Suprapubic skin (tissue), 4 donors: ENCODE results near the gene MED27. TPM values are rescaled to one million over a fixed set of nuclear protein-coding genes. Genes with fewer than 3 reads are reported as not detected.

Experiments used
- DNase-seq, 2 donors: peaks; one replicate each; pipeline ENCODE4 v3.0.0-alpha.2; 2019; ENCODE audit warnings: low spot score in 2 of 2
- H3K27ac ChIP-seq: fragments of 200-600 bp; sonication (generic); one replicate; pipeline ENCODE4 v1.5.1; 2019
- H3K27me3 ChIP-seq: fragments of 200-600 bp; sonication (generic); one replicate; pipeline ENCODE4 v1.5.1; 2019
- H3K36me3 ChIP-seq: fragments of 200-600 bp; sonication (generic); one replicate; pipeline ENCODE4 v1.5.1; 2019
- H3K4me1 ChIP-seq: fragments of 200-600 bp; sonication (generic); one replicate; pipeline ENCODE4 v1.5.1; 2019
- H3K4me3 ChIP-seq: fragments of 200-600 bp; sonication (generic); one replicate; pipeline ENCODE4 v1.5.1; 2019; ENCODE audit warnings: mild to moderate bottlenecking
- H3K9me3 ChIP-seq: fragments of 200-600 bp; sonication (generic); one replicate; pipeline ENCODE4 v1.5.1; 2019
- CTCF ChIP-seq, 2 donors: fragments of 200-600 bp in 1 of 2; fragments of 450-650 bp in 1 of 2; sonication (generic) in 1 of 2; IDR thresholded peaks; one replicate each; pipeline ENCODE4 v1.5.1; 2016 to 2019; ENCODE audit warnings: antibody characterized with exemption in 2 of 2, mild to moderate bottlenecking in 1 of 2, moderate library complexity in 1 of 2
- EP300 ChIP-seq: sonication (generic); formaldehyde crosslinking; IDR thresholded peaks from one replicate; pipeline ENCODE4 v1.6.1; 2017; ENCODE audit warnings: antibody characterized with exemption
- POLR2A ChIP-seq, 2 donors: fragments of 450-650 bp; IDR thresholded peaks; one replicate each; pipeline ENCODE4 v1.6.1; 2017; ENCODE audit warnings: antibody characterized with exemption in 2 of 2, mild to moderate bottlenecking in 2 of 2, moderate library complexity in 2 of 2
- POLR2AphosphoS5 ChIP-seq, 3 donors: sonication (generic); formaldehyde crosslinking; IDR thresholded peaks; one replicate each; pipeline ENCODE4 v1.6.1; 2017; ENCODE audit warnings: antibody characterized with exemption in 3 of 3
- WGBS: methylation state at CpG from one replicate; pipeline ENCODE4 v1.1.5; 2018; 5-methylcytosine and 5-hydroxymethylcytosine counted together
- total RNA-seq, 4 donors: library from RNA; depleted of rRNA; stranded (reverse); fragments of >200 nt; gene quantifications; one replicate each; pipeline ENCODE4 v1.1.0, GENCODE V29; 2016

The MED27 gene
- total RNA-seq, 4 donors from 2014 or later, result 12.6 to 20.3 (median 16.0) TPM

- Histone ChIP-seq H3K9me3 (no peaks in the 10 kb centered on the region), H3K27ac (no peak overlapping the region), H3K4me3 (no peak overlapping the region), H3K4me1 (no peaks in the 10 kb centered on the region), H3K27me3 (peaks cover 88% of the 10 kb centered on the region), H3K36me3 (no peaks in the 10 kb centered on the region)
- 41% methylated on average over 6 of the region's 6 CpGs for WGBS
- no peak for DNase-seq
- no peak for TF ChIP-seq POLR2A (IDR thresholded peaks at IDR 0.05)
Observed at GRCh38 chr9:132124800-132125199, 45.1 kb upstream of the MED27 start.

GRCh38 chr9:132121021-132121420 lies 41.4 kb upstream of the MED27 start:
- 93% methylated on average over 2 of the region's 2 CpGs for WGBS
- no peaks in the 10 kb centered on the region for H3K4me1 ChIP-seq
- no peaks in the 10 kb centered on the region for H3K36me3 ChIP-seq
- H3K27me3 ChIP-seq, result peaks cover 71% of the 10 kb centered on the region
- H3K27ac ChIP-seq, result no peak overlapping the region
- no peak overlapping the region for H3K4me3 ChIP-seq
- no peak for DNase-seq
- H3K9me3 ChIP-seq, result no peaks in the 10 kb centered on the region
- no peak for TF ChIP-seq POLR2A (IDR thresholded peaks at IDR 0.05)
- no peak for TF ChIP-seq EP300
- TF ChIP-seq CTCF (IDR thresholded peaks at IDR 0.05), result no peak
- no peak for TF ChIP-seq POLR2AphosphoS5 (IDR thresholded peaks at IDR 0.05)

GRCh38 chr9:132117694-132118093 lies 38.0 kb upstream of the MED27 start:
- 61% methylated on average over 3 of the region's 3 CpGs for WGBS
- DNase-seq, result no peak
- Histone ChIP-seq H3K4me1 (no peaks in the 10 kb centered on the region), H3K27ac (no peak overlapping the region), H3K27me3 (peaks cover 66% of the 10 kb centered on the region), H3K36me3 (no peaks in the 10 kb centered on the region), H3K4me3 (no peak overlapping the region), H3K9me3 (no peaks in the 10 kb centered on the region)
- TF ChIP-seq EP300, result no peak
- TF ChIP-seq POLR2AphosphoS5 (IDR thresholded peaks at IDR 0.05), result no peak
- TF ChIP-seq POLR2A (IDR thresholded peaks at IDR 0.05), result no peak
- TF ChIP-seq CTCF (IDR thresholded peaks at IDR 0.05), result no peak

- H3K27ac ChIP-seq, result no peak overlapping the region
- WGBS, result 60% methylated on average over 1 of the region's 3 CpGs
- no peaks in the 10 kb centered on the region for H3K4me1 ChIP-seq
- H3K36me3 ChIP-seq, result no peaks in the 10 kb centered on the region
- no peak for TF ChIP-seq CTCF (IDR thresholded peaks at IDR 0.05)
- TF ChIP-seq POLR2AphosphoS5 (IDR thresholded peaks at IDR 0.05), result no peak
- no peak for TF ChIP-seq EP300
- TF ChIP-seq POLR2A (IDR thresholded peaks at IDR 0.05), result no peak
- H3K27me3 ChIP-seq, result peaks cover 61% of the 10 kb centered on the region
- H3K4me3 ChIP-seq, result no peak overlapping the region
- H3K9me3 ChIP-seq, result no peaks in the 10 kb centered on the region
- DNase-seq, result no peak
Observed at GRCh38 chr9:132116583-132116982, 36.9 kb upstream of the MED27 start.

- no peak for DNase-seq
- Histone ChIP-seq H3K4me3 (no peak overlapping the region), H3K4me1 (no peaks in the 10 kb centered on the region), H3K27ac (no peak overlapping the region), H3K36me3 (no peaks in the 10 kb centered on the region), H3K9me3 (no peaks in the 10 kb centered on the region), H3K27me3 (peaks cover 48% of the 10 kb centered on the region)
- WGBS, result 36% methylated on average over 18 of the region's 18 CpGs
- TF ChIP-seq EP300 (no peak), CTCF (IDR thresholded peaks at IDR 0.05) (no peak), POLR2A (IDR thresholded peaks at IDR 0.05) (no peak), POLR2AphosphoS5 (IDR thresholded peaks at IDR 0.05) (no peak)
Observed at GRCh38 chr9:132114102-132114707, 34.5 kb upstream of the MED27 start.

- H3K36me3 ChIP-seq, result no peaks in the 10 kb centered on the region
- WGBS, result 57% methylated on average over 5 of the region's 5 CpGs
- no peaks in the 10 kb centered on the region for H3K4me1 ChIP-seq
- H3K27ac ChIP-seq, result no peak overlapping the region
- no peak overlapping the region for H3K4me3 ChIP-seq
- H3K27me3 ChIP-seq, result peaks cover 40% of the 10 kb centered on the region
- no peaks in the 10 kb centered on the region for H3K9me3 ChIP-seq
- DNase-seq, result no peak
- TF ChIP-seq EP300 (no peak), CTCF (IDR thresholded peaks at IDR 0.05) (no peak), POLR2A (IDR thresholded peaks at IDR 0.05) (no peak), POLR2AphosphoS5 (IDR thresholded peaks at IDR 0.05) (no peak)
Observed at GRCh38 chr9:132109291-132109690, 29.6 kb upstream of the MED27 start.
